ENCODE data around the gene EPHA10. TPM values are rescaled to one million over a fixed set of nuclear protein-coding genes. Genes with fewer than 3 reads are reported as not detected.

EPHA10 gene
- total and polyA plus RNA-seq, 7 donors, result 0.05 TPM; not detected in 6

GRCh38 chr1:37704966-37705365 lies 60.0 kb downstream of the EPHA10 start:
- Histone ChIP-seq H3K27ac (no peak overlapping the region), H3K4me3 (no peak overlapping the region), H3K4me1 (no peaks in the 10 kb centered on the region), H3K36me3 (ENCODE audit: insufficient read depth in 1 of 2, low read depth in 1 of 2) (no peaks in the 10 kb centered on the region), H3K27me3 (ENCODE audit: insufficient read depth in 3 of 3, low read length in 2 of 3) (no peaks in the 10 kb centered on the region), H3K9me3 (no peaks in the 10 kb centered on the region)
- ATAC-seq (no peak), DNase-seq (no peak)
- intact Hi-C loops (cut with DNase I), result no loop called here
- WGBS, 3 donors, result 78 to 87% (median 84%) methylated on average over 3 of the region's 3 CpGs
- TF ChIP-seq CTCF (IDR thresholded peaks at IDR 0.05), result no peak

GRCh38 chr1:37703061-37703460 lies 61.9 kb downstream of the EPHA10 start:
- H3K36me3 ChIP-seq (ENCODE audit: insufficient read depth in 1 of 2, low read depth in 1 of 2), result no peaks in the 10 kb centered on the region

DNA sequence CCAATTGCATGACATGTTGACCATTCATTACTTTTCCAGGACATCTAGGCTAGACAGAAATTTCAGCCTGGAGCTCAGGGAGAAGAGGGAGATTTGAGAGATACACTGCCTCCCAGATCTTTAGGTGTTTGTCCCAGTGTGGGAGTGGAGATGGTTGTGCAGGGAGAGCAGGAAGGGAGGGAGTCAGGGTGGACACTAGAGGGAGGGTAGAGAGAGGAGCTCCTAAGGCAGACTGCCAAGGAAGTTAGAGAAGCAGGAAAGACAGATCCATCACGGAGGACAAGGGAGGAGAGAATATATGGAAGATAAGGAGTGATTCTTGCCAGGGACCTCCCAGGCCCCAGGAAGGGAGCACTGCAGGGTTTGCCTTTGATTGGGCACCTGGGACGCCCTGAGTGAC lies 63.9 kb downstream of the EPHA10 start:
- no peaks in the 10 kb centered on the region for H3K9me3 ChIP-seq
- no peak overlapping the region for H3K27ac ChIP-seq
- ATAC-seq (no peak), DNase-seq (no peak)
- no peak for TF ChIP-seq CTCF (IDR thresholded peaks at IDR 0.05)
- H3K36me3 ChIP-seq (ENCODE audit: insufficient read depth in 1 of 2, low read depth in 1 of 2), result no peaks in the 10 kb centered on the region
- intact Hi-C loops (cut with DNase I), result no loop called here
- no peaks in the 10 kb centered on the region for H3K4me1 ChIP-seq
- H3K4me3 ChIP-seq, result no peak overlapping the region
- H3K27me3 ChIP-seq (ENCODE audit: insufficient read depth in 3 of 3, low read length in 2 of 3), result no peaks in the 10 kb centered on the region
- 68 to 73% (median 72%) methylated on average over 2 of the region's 2 CpGs for WGBS, 3 donors

More at GRCh38 chr1:37703061-37703460, 61.9 kb downstream of the EPHA10 start:
- DNase-seq, result no peak
- Histone ChIP-seq H3K4me3 (no peak overlapping the region), H3K27ac (no peak overlapping the region), H3K9me3 (no peaks in the 10 kb centered on the region), H3K27me3 (ENCODE audit: insufficient read depth in 3 of 3, low read length in 2 of 3) (no peaks in the 10 kb centered on the region), H3K4me1 (no peaks in the 10 kb centered on the region)
- 96 to 98% (median 96%) methylated on average over 14 of the region's 14 CpGs for WGBS, 3 donors
- ATAC-seq, result no peak
- no peak for TF ChIP-seq CTCF (IDR thresholded peaks at IDR 0.05)
- intact Hi-C loops (cut with DNase I), result no loop called here

DNA sequence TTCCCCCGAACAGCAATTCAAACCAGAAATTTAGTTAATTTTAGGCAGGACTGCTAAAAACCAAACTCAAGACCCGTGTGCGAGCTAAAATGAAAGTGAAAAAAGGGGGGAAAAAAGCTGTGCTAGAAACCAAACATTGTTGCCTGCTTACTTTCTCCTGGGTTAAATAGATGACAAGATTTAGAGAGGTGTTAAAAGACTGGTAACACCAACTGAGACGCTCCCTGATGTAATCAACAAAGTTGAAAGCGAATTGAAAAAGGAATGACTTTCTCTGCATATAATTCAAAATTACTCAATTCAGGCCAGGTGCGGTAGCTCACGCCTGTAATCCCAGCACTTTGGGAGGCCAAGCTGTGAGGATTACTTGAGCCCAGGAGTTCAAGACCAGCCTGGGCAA lies 65.8 kb downstream of the EPHA10 start:
- no peaks in the 10 kb centered on the region for H3K36me3 ChIP-seq (ENCODE audit: insufficient read depth in 1 of 2, low read depth in 1 of 2)
- no peak overlapping the region for H3K27ac ChIP-seq
- DNase-seq, result no peak
- TF ChIP-seq CTCF (IDR thresholded peaks at IDR 0.05), result no peak
- no peaks in the 10 kb centered on the region for H3K9me3 ChIP-seq
- no peak for ATAC-seq
- intact Hi-C loops (cut with DNase I), result loop anchor here in 1 of 2 donors (10.0 kb wide), 2 partner anchors 106 to 156 kb away; partner anchors contain the start of genes C1orf122, MTF1 and YRDC
- no peak overlapping the region for H3K4me3 ChIP-seq
- WGBS, 3 donors, result 86 to 97% (median 95%) methylated on average over 7 of the region's 7 CpGs
- H3K4me1 ChIP-seq, result no peaks in the 10 kb centered on the region
- H3K27me3 ChIP-seq (ENCODE audit: insufficient read depth in 3 of 3, low read length in 2 of 3), result no peaks in the 10 kb centered on the region

DNA sequence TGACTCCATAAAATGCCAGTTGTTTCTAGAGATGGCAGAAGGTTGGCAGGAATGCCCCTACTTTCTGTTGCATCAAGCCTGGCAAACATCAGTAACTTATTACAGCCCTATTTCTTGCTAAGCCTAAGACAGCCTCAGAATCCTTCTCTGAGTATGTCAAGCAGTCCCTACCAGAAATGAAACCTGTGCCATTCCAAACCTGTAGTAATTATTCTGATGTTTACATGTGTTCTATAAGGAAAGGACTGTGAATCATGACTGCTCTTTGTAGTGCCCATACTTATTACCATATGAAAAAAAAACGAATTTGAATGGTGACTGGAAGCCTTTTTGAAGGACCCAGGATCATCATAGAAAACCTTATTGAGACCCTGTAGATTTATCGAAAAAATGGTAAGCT lies 67.2 kb downstream of the EPHA10 start:
- TF ChIP-seq CTCF (IDR thresholded peaks at IDR 0.05), result no peak
- no peak overlapping the region for H3K4me3 ChIP-seq
- no peaks in the 10 kb centered on the region for H3K9me3 ChIP-seq
- intact Hi-C loops (cut with DNase I), result loop anchor here in 1 of 2 donors (10.0 kb wide), 2 partner anchors 107 to 157 kb away; partner anchors contain the start of genes C1orf122, MTF1 and YRDC
- ATAC-seq (no peak), DNase-seq (no peak)
- H3K36me3 ChIP-seq (ENCODE audit: insufficient read depth in 1 of 2, low read depth in 1 of 2), result no peaks in the 10 kb centered on the region
- H3K27me3 ChIP-seq (ENCODE audit: insufficient read depth in 3 of 3, low read length in 2 of 3), result no peaks in the 10 kb centered on the region
- H3K4me1 ChIP-seq, result no peaks in the 10 kb centered on the region
- 87 to 96% (median 92%) methylated on average over 2 of the region's 2 CpGs for WGBS, 3 donors
- no peak overlapping the region for H3K27ac ChIP-seq

Data from psoas muscle (tissue), 8 donors.